NCI-H1930 (cell line): ENCODE data around the gene TNFRSF13B.
"Not testable (repeated sequence)": the region's sequence is repeated elsewhere in the genome, so short reads cannot be mapped to it uniquely, and the experiment has no call there.

ENCODE experiments used
- DNase-seq, 2 experiments: peaks; one replicate each; lab custom pipeline; 2025; lab: John Stamatoyannopoulos, UW

The TNFRSF13B gene

DNA sequence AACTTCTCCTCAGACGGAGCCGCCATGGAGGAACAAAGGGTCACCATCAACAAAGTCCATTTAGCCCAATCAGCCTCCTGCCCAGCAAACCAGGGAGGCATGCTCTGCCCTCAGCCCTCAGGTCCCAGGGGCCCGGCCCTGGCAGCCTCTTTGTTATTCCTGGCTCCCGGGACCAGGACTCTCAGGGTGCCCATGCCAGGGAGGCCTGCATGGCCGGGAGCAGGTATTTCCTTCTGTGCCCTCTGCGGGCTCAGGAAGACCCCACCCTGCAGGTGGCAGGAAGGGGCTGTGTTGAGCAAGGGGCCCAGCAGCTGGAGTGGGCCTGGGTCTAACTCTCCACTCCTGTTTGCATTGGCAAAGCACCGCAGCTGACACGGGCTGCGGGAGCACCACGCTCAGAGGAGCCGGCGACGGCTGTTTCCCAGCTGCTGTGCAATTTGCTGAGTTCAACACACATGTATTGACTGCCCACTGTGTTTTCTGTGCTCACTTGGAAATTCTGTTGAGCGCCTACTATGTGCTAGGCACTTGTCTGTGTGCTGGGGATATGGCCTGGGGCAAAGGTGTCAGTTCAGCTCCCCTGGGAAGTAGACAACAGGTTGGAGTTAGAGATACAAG is 33.2 kb upstream of the TNFRSF13B start:
- not testable (repeated sequence) for DNase-seq

DNA sequence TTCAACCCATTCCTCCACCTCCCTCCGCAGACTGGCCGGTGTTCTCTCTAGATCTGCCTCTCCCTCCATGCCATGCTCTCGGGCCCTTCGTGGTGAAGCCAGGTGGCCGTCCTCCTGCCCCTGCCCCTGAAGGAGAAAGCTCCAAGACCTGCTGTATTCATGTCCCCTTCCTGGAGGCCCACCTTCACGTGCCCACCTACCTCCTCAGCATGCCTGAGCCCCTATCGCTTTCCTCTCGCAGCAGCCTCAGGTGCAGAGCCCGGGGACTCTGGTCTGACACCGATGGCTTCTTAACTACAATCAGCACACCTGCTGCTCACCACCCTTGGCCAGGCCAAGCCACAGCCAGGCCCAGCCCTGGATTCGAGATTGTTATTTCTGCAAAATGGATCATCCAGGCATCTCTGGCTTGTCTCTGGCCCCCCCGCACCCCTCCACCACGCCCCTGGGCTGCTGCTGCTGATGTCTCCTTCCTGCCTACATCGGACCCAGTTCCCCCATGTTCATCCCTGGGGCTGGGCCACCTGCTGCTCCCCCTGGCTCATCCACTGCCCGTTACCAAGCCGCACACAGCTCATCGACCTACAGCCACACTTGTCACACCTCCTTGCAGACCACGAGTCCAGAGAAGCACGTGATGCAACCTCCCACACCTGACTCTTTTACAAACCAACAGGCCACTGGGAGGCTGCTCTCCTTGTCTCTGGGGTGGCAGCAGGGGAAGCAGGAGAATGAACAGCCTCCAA is 32.5 kb upstream of the TNFRSF13B start:
- DNase-seq = no peak

DNA sequence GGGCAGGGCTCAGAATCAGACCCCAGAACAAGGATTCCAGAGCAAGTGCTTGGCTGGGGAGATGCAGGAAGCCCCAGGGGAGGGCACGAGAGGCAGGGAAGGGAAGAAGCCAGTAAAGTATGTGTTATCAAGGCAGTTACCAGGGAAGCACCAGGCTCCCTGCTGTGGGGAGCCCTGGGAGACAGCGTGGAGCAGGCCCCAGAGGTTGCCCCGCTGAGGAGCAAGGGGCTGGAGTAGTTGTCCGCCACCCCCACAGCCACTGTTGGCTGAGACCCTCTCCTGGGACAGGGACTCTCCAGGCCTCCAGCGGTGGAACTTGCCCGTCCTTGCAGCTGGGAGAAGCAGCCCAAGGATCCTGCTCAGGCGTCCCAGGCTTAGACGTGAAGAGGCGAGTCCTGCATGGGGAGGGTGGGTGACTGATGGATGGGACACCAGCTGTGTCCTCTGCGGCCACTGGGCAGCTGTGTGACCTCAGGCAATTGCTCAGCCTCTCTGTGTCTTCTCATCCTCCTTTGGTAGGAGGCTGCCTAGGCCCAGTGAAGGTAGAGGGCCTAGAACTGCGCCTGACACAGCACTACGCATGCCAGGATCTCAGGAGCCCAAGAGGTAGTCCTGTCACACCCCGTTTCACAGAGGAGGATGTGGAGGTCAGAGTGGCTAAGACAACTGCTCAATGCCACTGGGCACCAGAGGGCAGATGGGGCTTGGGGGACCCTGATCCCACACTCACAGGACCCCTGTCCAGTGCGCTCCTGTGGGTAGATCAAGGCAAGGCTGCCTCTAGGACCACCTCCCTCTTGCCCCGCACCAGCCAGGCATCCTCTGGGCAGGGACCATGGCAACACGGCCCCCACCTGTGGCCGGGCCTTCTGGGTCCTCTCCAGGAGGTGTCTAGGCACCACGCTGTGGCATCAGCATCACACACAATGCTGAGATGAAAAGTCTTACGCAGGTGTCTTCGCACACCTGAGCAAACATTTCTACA is 31.1 kb upstream of the TNFRSF13B start:
- DNase-seq = peak in 1 of 2 experiments; percentile 60

DNA sequence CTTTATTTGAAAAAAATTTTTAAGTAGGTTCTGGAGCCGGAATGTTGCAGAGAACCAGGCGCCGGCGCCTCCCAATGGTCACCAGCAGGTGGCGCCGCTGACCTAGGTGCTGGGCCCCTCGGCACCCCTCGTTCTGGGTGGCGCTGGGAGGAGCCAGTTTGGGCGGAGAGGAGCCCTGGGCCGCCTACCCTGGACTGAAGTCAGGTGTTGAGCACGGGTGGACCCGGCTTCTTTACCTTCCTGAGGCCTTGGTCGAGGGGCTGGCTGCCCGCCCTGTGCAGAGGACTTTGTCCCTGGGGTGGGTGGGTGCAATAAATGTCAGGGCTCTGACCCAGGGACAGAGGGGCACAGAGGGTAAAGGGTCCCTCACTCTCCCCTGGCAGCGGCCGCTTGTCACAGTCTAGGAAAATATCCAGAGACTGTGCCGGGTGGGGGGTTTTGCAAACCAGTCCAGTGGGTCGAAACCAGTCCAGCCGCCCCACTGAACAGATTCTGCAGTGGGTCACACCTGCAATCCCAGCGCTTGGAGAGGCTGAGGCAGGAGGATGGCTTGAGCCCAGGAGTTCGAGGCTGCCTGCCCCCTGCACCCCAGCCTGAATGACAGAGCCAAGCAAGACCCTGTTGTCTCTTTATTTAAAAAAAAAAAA is 30.1 kb upstream of the TNFRSF13B start:
- peak; percentile 39 to 40 for DNase-seq

DNA sequence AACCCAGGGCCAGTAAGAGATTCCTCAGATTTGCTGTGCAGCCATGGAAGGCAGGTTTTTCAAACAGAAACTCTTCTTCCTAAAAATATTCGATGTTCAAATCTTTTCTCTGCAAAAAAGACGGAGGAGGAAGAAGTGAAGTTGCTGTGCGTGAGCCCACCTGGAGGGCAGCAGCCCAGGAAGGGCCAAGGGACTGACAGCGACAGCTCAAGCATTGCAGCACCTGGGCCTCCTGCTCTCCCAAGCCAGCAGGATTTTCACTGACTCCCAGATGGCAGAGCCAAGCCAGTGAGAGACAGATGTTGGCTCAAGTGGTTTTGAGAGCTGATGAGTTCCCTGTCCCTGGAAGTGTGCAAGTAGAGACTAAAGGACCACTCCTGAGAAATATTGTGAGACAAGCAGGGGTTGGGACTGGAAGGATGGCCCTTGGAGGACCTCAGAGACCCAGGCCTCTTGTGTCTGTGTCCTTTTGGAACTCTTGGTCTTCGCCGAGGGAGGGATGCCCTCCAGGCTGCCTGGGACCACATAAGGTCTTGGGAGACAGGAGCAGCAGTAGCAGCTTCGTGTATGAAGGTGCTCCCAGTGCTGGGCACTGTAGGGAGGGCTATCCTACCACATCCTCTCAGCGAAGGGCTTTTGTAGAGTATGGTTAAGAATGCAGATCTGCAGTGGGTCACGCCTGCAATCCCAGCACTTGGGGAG is 29.3 kb upstream of the TNFRSF13B start:
- DNase-seq = no peak

DNA sequence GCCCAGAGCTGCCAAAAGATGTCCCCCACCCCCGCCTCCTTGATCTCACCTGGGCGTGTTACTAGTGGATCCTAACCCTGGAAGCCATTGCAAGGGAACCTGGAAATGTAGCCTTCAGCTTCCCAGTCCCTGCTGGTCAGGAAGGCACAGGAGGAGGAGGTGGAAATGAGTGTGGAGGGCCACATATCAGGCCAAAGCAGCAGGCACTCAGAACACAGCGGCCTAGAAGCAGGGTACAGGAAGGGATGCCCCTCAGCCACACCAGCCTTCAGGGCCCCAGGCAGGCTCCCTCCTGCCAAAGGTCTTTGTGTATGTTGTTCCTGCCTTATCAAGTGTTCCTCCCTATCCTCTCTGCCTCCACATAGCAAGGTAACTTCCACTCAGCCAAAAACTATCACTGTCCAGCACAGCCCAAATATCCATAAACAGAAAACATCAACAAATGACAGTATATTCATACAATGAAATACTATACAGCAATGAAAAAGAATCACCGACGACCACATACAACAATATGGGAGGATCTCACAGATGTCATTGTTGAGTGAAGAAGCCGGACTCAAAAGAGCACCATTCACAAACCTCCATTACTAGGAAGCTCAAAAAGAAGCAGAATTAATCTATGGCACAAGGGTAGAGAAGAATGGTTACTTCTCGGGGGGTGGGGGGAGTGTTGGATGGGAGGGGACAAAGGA is 28.2 kb upstream of the TNFRSF13B start:
- DNase-seq = no peak

DNA sequence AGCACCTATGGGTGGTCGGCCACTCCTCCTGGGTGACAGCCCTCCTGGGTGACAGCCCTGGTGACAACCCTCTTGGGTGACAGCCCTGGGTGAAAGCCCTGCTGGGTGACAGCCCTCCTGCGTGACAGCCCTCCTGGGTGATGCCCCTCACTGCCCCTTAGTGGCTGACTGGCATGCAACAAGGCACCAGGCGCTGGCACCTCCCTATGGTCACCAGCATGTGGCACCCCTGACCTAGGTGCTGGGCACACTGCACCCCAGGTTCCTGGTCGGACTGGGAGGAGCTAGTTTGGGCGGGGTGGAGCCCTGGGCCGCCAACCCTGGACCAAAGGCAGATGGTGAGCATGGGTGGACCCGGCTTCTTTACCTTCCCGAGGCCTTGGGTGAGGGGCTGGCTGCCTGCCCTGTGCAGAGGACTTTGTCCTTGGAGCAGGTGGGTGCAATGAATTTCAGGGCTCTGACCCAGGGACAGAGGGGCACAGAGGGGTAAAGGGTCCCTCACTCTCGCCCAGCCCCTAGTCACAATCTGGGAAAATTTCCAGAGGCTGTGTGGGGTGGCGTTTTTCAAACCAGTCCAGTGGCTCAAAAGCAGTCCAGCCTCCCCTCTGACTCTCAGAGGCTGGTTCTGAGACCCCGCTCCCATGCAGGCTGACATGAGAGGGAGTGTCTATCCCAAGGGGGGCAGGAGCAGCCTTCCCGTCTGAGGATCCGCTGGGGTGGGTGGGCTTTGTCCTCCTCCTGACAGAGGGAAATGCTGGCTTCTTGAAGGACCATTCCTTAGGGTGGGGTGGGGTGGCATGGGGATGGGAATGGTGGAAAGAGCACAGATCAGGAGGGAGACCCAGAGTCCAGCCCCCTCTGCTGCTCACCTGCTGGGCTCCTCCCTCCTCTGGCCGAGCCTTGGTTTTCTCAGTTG is 25.9 kb upstream of the TNFRSF13B start:
- no peak for DNase-seq

DNA sequence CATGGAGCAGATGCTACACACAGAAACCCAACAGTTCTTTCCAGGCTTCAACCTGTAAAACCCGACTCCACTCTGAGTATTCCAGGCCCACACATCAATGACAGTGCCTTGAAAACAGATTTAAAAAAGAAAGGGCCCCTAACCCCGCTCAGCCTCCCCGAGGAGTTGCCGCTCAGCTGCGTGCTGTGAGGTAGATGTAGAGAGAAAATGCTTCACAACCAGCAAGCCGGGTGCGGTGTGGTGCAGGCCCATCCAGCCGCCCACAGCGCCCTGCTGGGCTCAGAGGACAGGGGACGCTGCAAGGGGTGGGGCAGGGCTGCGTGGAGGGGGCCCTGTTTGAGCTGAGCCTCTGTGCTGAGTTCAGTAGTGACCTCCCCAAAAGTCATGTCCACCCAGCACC is 24.8 kb upstream of the TNFRSF13B start:
- DNase-seq = not testable (repeated sequence)

DNA sequence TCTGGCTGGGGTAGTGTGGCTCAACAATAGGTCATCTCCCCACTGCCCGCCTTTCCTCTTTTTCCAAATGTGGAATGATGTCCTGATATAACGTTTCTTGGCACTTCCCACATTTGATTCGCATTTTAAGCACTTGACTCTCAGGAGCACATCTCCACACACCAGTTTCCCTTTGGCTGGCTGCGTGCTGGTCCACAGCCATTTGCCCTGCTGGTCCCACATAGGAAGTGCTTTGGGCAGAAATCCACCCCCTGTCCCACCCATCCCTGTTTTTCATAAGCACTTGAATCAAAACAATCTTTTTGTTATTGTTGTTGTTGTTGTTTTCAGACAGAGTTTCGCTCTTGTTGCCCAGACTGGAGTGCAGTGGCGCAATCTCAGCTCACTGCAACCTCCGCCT is 24.0 kb upstream of the TNFRSF13B start:
- no peak for DNase-seq

DNA sequence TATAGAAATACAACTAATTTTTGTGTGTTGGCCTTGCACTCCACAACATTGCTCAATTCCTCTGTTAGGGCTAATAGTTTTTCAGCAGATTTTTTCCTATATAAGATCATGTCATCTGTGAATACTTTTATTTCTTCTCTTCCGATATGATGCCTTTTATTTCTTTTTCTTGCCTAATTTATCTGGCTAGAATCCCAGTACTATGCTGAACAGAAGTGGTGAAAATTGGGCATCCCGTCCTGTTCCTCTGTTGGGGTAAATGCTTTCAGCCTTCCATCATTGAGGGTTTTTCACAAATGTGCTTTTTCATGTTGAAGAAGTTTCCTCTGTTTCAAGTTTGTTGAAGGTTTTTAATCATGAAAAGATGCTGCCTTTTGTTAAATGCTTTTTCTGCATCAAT is 22.7 kb upstream of the TNFRSF13B start:
- no peak for DNase-seq

DNA sequence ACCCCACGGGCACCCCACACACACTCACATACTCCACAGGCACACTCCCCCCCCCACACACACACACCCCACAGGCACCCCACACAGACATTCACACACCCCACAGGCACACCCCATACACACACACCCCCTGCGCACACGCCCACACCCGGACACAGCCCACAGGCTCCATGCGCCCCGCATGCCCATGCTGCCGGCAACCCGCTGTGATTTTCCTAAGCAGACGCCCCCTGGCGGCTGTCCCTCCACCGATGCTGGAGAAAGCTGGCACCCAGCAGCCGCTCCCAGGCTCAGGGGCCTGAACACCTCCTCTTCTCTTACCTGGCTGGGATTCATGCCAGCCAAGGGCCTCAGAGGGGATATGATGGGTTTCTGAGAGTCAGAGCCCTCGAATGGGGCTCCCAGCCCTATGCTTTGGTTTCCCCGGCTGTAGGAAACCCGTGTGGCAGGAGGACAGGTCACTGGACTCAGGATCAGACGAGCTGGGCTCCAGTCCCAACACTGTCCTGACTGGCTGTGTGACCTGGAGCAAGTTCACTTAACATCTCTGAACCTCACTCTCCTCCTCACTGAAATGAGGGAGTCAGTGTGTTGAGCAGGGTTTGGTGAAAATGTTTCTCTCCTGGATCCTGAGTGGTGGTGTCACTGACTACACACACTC is 19.6 kb upstream of the TNFRSF13B start:
- peak; percentile 38 to 58 for DNase-seq

DNA sequence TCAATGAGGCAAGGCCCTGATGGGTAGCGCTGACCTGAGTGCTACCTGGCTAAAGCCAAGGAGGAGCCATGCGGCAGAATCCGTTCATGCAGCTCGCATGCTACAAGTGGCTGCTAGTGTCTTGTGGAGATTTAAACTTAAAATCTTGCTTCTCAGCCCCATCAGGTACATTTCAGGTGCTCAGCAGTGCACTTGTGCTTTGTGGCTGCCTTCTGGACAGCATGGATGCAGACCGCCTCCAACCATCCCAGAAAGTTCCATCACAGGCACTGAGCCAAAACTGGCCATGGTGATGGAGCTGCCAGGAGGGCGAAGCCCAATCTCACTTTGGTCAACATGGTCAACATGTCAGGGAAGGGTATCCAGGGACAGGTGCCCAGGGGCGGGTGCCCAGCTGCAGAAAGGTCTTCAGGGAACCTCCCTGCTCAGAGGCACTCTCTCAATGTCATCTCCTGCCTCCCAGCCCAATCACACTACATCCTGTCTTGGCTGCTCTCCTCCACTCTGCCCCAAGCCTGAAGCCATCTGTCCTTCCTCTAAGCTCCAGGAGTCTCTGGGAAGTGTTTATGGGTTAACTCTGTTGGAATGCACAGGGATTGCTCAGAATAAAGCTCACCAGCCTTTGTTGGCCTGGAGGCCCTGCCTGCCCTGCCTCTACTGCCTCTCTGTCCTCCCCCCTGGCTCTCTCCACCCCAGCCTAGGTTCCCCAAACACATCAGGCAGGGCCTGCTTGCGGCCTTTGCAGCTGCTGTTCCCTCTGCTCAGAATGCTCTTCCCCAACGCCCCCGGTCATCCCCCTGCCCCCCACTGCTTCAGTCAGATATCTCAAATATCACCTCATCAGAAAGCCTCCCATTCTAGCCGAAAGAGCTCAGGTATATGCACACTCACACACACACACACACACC is 18.3 kb upstream of the TNFRSF13B start:
- DNase-seq = no peak

DNA sequence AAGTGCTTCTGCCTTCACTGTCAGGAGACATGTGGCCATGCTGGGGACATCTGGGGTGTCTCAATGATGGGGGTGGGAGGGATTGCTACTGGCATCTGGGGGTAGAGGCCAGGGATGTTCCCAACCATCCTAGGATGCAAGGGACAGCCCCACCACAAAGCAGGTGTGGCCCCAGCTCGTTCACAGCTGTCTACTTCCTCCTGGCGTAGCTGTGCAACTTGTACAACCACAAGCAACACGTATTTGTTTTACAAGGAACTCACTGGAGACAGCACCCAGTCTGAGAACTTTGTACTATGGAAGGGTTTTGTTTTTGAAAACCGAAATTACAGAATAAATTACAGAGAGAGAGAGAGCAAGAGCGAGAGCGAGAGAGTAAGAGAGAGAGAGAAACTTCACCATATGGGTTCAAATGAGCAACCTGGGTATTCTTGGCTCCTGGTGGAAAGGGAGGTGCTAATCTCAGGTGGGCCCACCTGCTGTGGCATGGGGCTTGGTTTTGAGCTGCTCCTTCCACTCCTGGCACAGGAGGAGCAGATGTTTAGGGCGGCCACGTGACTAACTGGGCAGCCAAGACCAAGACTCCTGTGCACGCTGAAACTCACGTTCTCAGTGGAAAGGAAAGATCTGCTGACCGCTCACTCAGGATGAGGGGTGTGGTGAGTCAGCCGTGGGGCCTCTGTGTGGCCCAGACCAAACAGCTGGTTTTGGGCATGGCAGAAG is 17.5 kb upstream of the TNFRSF13B start:
- DNase-seq = no peak

DNA sequence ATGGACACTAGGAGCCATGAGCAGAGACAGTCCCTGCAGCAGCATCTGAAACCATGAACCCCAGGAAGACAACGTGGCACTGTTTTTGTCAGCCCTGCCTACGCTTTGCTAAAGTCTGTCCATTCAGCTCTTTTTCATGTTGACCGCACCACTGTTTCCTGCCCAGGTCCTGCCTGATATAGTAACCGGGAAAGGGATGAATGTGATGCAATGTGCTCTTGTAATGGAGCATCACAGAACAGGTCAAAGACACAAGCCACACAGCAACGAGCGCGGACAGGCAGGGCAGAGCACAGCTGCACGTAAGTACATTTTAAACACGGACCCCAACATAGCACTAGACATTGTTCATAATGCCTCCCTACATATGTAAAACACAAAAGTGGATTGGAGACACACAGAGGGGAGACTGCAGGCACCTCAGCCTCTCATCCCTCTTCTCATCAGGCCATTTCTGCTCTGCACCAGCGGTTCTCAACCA is 16.9 kb upstream of the TNFRSF13B start:
- no peak for DNase-seq

DNA sequence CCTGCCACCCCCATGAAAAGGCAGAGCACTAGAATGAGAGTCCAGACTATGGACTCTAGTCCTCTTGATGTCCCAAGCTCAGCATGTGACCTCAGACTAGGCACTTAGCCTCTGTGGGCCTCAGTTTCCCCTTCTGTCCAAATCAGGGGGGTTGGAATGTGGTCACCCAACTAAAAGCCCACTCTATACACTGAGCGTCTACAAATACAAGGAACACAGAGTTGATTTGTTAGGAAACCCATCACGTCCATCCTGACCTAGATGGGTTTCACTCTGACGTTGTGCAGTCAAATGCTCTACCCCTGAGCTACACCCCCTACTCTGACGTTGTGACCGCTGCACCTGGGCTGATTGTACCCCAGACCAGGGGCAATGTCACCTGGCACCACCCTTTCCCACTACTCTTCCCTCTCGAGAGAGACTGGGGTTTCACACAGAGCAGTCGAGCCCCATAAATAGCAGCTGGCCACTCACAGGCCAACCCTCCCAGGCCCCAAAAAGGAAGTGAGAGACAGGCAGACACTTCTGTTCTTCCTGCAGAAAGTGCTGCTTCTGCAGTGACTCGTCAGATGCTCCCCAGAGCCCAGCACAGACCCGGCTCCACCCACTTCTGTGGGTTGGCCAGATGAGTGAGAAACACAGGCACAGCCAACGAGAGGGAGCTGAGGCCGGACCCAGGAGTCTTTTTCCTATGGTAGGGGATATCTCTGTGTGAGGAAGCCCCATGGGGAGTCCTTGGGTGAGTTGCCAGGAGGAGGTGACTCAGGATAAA is 16.1 kb upstream of the TNFRSF13B start:
- DNase-seq = no peak

DNA sequence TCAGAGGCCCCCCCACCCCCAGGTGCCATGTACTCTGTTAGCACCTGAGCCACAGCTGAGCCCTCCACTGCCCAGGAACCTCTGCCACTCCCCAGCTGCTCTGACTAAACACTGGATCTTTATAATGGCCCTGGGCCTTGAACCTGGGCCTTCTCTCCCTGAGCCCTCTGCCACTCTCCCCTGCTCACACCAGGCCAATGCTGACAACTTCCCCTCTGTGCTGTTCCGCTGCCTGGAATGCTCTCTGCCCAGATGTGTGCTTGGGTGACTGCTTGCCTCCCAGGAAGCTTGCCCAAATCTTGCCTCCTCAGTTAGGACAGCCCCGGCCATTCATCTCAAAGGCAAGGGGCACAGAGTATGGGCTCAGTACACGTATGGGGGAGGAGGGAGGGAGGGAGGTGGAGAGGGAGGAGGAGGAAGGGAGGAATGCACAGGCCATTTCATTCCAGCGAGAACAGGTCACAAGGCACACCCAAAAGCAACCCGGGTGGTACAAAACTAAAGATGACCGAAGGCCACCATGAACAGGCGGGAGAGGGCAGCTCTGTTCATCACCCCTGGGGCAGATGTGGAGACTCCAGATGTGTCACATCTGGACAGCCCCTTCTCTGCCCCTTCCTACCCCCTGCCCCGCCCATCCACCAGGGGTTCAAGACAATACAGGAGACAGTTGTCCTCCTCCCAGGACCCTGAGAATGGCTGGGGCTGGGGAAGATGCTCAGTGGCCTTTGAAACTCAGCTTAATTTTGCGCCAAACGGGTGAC is 15.3 kb upstream of the TNFRSF13B start:
- DNase-seq = no peak
